ENCODE measurements around the gene SLC8A1. TPM values are rescaled to one million over a fixed set of nuclear protein-coding genes. Genes with fewer than 3 reads are reported as not detected.

The SLC8A1 gene
- total and polyA plus RNA-seq, 7 donors = 0.20 to 4.9 (median 2.3) TPM

DNA sequence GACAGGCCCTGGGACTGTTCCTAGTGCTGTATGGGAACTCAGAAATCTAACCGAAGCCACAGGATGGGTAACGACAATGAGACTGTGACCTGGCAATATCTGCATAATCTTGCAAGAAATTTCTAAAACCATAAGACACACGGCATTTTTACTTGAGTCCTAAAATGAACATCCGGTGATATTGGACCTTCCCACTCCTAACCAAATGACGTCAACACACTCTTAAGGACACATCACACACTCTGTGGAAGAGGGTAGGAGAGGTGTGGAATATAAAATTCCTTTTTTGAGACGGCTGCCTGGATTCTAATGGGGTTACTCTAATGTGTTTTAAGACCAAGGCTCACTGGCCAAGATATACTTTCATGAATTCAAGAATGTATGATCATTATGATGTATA lies 195.9 kb downstream of the SLC8A1 start:
- DNase-seq = no peak
- no peak for ATAC-seq
- no peak overlapping the region for H3K27ac ChIP-seq
- intact Hi-C loops (cut with DNase I) = no loop called here
- no peak overlapping the region for H3K4me3 ChIP-seq
- H3K4me1 ChIP-seq = no peaks in the 10 kb centered on the region
- no peaks in the 10 kb centered on the region for H3K27me3 ChIP-seq (ENCODE audit: insufficient read depth in 3 of 3, low read length in 2 of 3)
- no peaks in the 10 kb centered on the region for H3K36me3 ChIP-seq (ENCODE audit: insufficient read depth in 1 of 2, low read depth in 1 of 2)
- H3K9me3 ChIP-seq = no peaks in the 10 kb centered on the region
- TF ChIP-seq, protein P1, sequence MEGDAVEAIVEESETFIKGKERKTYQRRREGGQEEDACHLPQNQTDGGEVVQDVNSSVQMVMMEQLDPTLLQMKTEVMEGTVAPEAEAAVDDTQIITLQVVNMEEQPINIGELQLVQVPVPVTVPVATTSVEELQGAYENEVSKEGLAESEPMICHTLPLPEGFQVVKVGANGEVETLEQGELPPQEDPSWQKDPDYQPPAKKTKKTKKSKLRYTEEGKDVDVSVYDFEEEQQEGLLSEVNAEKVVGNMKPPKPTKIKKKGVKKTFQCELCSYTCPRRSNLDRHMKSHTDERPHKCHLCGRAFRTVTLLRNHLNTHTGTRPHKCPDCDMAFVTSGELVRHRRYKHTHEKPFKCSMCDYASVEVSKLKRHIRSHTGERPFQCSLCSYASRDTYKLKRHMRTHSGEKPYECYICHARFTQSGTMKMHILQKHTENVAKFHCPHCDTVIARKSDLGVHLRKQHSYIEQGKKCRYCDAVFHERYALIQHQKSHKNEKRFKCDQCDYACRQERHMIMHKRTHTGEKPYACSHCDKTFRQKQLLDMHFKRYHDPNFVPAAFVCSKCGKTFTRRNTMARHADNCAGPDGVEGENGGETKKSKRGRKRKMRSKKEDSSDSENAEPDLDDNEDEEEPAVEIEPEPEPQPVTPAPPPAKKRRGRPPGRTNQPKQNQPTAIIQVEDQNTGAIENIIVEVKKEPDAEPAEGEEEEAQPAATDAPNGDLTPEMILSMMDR (IDR thresholded peaks at IDR 0.05) = no peak
- WGBS, 3 donors = 89 to 94% (median 90%) methylated on average over 6 of the region's 6 CpGs

DNA sequence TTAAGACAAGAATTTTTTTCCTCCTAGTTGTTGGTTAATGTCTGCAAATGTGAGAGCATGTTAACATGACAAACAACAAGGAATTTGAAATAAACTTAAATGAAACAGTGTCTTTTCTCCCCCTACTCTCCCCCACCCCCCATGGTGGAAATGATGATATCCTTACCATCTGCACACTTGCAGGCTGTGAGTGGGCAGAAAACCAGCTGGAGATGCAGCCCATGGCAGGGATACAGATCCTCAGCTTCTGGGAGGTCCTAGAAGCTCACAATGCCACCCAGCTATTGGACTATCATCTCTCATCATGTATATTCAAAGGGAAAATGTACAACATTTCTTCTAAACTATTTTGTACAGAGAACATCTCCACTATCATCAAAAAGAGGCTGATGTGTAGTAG lies 196.8 kb downstream of the SLC8A1 start:
- no peaks in the 10 kb centered on the region for H3K27me3 ChIP-seq (ENCODE audit: insufficient read depth in 3 of 3, low read length in 2 of 3)
- ATAC-seq (no peak), DNase-seq (no peak)
- H3K27ac ChIP-seq = no peak overlapping the region
- H3K4me1 ChIP-seq = no peaks in the 10 kb centered on the region
- TF ChIP-seq, protein P1 (IDR thresholded peaks at IDR 0.05) = no peak
- no peak overlapping the region for H3K4me3 ChIP-seq
- H3K36me3 ChIP-seq (ENCODE audit: insufficient read depth in 1 of 2, low read depth in 1 of 2) = no peaks in the 10 kb centered on the region
- intact Hi-C loops (cut with DNase I) = no loop called here
- H3K9me3 ChIP-seq = no peaks in the 10 kb centered on the region

DNA sequence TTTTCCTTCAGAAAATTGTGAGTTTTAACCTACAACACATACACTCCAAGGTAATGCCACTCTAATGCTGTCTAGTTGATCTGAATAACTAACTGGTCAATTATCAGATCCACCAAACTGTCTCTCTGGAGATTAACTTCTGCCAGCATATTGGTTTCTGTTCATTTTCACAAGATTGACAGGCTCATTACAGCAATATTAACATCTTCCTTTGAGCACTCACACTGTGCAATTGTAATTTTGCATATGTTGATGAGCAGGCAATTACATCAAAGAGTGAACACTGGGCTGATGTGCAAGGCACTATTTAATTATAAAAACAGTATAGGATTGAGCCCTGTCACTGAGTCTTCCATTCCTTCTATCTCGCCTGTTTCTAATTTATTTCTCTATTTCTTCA lies 197.3 kb downstream of the SLC8A1 start:
- 94 to 97% (median 96%) methylated on average over 1 of the region's 1 CpG for WGBS, 3 donors
- Histone ChIP-seq H3K27ac (no peak overlapping the region), H3K4me3 (no peak overlapping the region), H3K4me1 (no peaks in the 10 kb centered on the region), H3K36me3 (ENCODE audit: insufficient read depth in 1 of 2, low read depth in 1 of 2) (no peaks in the 10 kb centered on the region), H3K27me3 (ENCODE audit: insufficient read depth in 3 of 3, low read length in 2 of 3) (no peaks in the 10 kb centered on the region), H3K9me3 (no peaks in the 10 kb centered on the region)
- TF ChIP-seq, protein P1 (IDR thresholded peaks at IDR 0.05) = no peak
- ATAC-seq (no peak), DNase-seq (no peak)
- intact Hi-C loops (cut with DNase I) = no loop called here

DNA sequence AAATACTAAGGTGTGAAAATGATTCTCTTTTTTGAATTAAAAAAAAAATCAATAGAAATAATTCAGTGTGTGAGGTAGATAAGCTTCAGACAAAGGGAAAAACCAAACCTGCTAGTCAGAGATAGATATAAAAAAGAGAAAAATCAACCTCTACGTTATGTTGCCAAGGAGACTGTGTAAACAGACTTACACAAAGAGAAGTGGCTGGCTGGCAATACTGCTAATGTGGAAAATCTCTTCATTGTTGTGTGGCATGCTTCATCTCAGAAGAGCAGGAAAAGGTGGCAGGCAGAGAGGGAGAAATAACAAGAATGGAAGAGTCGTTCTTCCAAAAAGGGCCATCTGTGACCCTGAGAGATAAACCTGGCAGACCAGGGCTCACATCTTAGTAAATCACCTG lies 200.8 kb downstream of the SLC8A1 start:
- H3K27me3 ChIP-seq (ENCODE audit: insufficient read depth in 3 of 3, low read length in 2 of 3) = no peaks in the 10 kb centered on the region
- no peaks in the 10 kb centered on the region for H3K9me3 ChIP-seq
- ATAC-seq (no peak), DNase-seq (no peak)
- H3K4me3 ChIP-seq = no peak overlapping the region
- no peaks in the 10 kb centered on the region for H3K36me3 ChIP-seq (ENCODE audit: insufficient read depth in 1 of 2, low read depth in 1 of 2)
- intact Hi-C loops (cut with DNase I) = no loop called here
- no peaks in the 10 kb centered on the region for H3K4me1 ChIP-seq
- no peak overlapping the region for H3K27ac ChIP-seq
- TF ChIP-seq, protein P1 (IDR thresholded peaks at IDR 0.05) = no peak
- WGBS, 3 donors = 47 to 63% (median 48%) methylated on average over 2 of the region's 2 CpGs

DNA sequence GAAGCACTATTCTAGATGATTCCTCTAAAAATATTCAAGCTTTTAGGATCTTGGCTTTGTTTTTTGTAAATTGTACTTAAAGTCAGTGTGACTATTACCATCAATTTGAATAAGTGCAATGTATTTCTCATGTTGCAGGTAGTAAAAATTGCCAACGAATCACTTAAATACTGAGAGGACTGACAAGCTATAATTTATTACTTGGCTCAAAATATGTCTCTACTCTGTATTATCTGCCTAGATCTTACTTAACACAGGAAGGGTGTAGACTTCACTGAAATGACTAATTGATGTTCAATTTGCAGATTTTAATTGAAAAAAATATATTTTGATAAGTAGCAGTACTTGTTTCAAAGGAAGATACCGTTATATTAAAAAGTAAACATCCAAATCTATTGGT lies 202.3 kb downstream of the SLC8A1 start:
- H3K4me1 ChIP-seq = no peaks in the 10 kb centered on the region
- DNase-seq (no peak), ATAC-seq (no peak)
- H3K36me3 ChIP-seq (ENCODE audit: insufficient read depth in 1 of 2, low read depth in 1 of 2) = no peaks in the 10 kb centered on the region
- WGBS, 3 donors = 61 to 71% (median 66%) methylated on average over 2 of the region's 2 CpGs
- H3K9me3 ChIP-seq = no peaks in the 10 kb centered on the region
- intact Hi-C loops (cut with DNase I) = loop anchor here in 1 of 2 donors (5.0 to 10.0 kb wide), 2 partner anchors 195 to 332 kb away; no protein-coding TSS in a partner anchor
- H3K27me3 ChIP-seq (ENCODE audit: insufficient read depth in 3 of 3, low read length in 2 of 3) = no peaks in the 10 kb centered on the region
- no peak overlapping the region for H3K4me3 ChIP-seq
- H3K27ac ChIP-seq = no peak overlapping the region
- TF ChIP-seq, protein P1 (IDR thresholded peaks at IDR 0.05) = no peak

Measured in psoas muscle (tissue), 8 donors.